HFF-Myc (cell line): ENCODE data around the gene PDE4B.

Source experiments
- DNase-seq: peaks from one replicate; pipeline ENCODE4 v3.0.0-alpha.2; 2011; ENCODE audit warnings: low read depth; ENCODE audit errors: extremely low read depth
- H3K4me3 ChIP-seq: replicated peaks from 2 replicates; pipeline ENCODE4 v1.5.1; 2011; ENCODE audit warnings: low read depth, mild to moderate bottlenecking, control low read depth, low read length
- TF ChIP-seq, protein P1 (sequence below): IDR thresholded peaks from 2 replicates; pipeline ENCODE4 v1.5.1; 2012; ENCODE audit warnings: mild to moderate bottlenecking, low read depth, low read length, control low read depth; ENCODE audit errors: missing control alignments

The PDE4B gene

DNA sequence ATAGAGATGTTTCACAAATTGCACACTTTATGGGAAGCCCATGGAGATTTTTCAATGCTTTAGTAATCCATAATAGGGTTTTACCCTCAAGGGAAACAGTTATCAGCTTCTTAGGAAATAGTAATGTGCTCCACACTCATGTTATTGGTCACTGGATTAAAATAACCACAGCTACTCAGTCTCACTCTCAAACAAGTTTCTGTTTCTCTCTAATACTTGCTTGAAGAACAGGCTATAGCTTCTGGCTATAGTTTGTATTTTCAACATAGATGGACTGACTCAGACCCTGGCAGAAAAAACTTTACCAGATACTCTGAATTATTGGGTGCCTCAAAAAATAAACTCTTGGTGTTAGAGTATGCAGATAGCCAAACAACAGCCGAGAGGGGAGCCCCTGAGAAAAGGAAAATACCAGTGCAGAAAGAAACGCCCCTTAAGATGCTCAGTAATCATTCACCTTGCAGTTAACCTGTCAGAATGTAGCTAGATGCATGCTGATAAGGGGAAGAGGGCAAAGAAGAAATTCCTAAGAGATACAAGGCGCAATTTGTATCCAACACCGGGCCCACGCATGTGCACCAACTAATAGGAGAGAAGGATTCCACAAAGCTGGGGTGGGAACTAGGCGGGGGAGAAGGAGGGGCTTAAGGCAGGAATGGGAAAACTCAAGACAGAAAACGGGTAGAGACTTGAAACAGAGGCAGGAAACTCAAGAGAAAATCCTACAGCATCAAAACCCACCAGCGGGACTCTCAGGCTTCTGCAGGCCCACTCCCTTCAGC is 30.4 kb upstream of the PDE4B start:
- TF ChIP-seq, protein P1, sequence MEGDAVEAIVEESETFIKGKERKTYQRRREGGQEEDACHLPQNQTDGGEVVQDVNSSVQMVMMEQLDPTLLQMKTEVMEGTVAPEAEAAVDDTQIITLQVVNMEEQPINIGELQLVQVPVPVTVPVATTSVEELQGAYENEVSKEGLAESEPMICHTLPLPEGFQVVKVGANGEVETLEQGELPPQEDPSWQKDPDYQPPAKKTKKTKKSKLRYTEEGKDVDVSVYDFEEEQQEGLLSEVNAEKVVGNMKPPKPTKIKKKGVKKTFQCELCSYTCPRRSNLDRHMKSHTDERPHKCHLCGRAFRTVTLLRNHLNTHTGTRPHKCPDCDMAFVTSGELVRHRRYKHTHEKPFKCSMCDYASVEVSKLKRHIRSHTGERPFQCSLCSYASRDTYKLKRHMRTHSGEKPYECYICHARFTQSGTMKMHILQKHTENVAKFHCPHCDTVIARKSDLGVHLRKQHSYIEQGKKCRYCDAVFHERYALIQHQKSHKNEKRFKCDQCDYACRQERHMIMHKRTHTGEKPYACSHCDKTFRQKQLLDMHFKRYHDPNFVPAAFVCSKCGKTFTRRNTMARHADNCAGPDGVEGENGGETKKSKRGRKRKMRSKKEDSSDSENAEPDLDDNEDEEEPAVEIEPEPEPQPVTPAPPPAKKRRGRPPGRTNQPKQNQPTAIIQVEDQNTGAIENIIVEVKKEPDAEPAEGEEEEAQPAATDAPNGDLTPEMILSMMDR: no peak
- DNase-seq: no peak
- H3K4me3 ChIP-seq: no peak overlapping the region

DNA sequence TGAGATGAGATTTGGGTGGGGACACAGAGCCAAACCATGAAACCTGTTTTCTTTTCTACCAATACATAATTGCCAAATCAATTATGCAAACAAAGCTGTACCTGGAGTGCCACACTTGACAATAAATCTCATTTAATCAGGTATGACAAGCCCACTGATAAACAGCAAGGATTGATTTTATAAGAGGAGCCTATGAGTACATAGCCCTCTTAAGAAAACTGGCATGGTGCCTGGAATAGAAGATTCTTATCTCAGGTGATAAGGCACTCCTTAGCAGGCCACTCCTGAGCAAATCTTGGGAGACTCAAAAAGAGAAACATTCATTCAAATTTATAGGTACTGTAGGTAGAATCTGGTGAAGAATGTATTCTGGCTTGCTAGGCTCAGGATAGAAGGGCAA is 28.6 kb upstream of the PDE4B start:
- TF ChIP-seq, protein P1: no peak
- no peak overlapping the region for H3K4me3 ChIP-seq
- DNase-seq: no peak

DNA sequence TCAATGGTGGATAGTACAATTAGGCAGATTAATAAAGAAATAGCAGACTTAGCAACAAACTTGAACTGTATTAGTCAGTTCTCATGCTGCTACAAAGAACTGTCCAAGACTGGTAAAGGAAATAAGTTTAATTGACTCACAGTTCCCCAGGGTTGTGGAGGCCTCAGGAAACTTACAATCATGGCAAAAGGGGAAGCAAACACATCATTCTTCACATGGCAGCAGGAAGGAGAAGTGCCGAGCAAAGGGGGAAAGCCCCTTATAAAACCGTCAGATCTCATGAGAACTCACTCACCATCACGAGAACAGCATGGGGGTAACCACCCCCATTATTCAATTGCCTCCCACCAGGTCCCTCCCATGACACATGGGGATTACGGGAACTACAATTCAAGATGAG is 27.1 kb upstream of the PDE4B start:
- H3K4me3 ChIP-seq: no peak overlapping the region
- no peak for DNase-seq
- TF ChIP-seq, protein P1: no peak

DNA sequence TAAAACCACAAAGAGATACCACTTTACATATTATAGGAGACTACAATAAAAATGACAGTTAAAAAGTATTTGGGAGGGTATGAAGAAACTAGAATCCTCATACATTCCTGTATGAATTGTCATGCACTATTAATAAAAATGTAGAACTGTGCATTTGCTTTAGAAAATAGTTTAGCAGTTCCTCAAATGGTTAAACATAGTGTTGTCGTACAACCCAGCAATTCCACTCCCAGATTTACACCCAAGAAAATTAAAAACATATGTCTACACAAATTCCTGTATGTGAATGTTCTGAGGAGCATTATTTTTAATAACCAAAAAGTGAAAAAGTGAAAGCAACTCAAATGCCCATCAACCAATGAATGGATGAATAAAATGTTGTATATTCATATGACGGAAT is 23.1 kb upstream of the PDE4B start:
- H3K4me3 ChIP-seq: no peak overlapping the region
- TF ChIP-seq, protein P1: no peak
- peak; percentile 16 for DNase-seq

DNA sequence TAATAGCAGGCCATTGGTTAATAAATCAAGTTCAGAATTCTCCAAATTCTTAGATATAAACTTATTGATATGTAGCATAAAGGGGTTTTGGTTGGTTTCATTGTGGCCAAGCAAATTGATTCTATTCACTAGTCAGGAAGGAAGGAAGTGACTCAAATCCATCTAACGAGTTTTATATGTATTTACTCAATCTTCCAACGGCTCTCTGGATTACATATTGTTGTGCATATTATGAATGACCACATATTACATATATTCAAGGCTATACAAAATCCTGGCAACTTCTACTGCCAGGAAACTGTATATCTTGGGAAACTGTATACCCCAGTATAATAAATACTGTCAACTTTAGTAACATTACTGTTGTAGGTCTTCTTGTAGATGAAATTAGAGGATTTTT is 20.1 kb upstream of the PDE4B start:
- no peak for DNase-seq
- TF ChIP-seq, protein P1: no peak
- no peak overlapping the region for H3K4me3 ChIP-seq

DNA sequence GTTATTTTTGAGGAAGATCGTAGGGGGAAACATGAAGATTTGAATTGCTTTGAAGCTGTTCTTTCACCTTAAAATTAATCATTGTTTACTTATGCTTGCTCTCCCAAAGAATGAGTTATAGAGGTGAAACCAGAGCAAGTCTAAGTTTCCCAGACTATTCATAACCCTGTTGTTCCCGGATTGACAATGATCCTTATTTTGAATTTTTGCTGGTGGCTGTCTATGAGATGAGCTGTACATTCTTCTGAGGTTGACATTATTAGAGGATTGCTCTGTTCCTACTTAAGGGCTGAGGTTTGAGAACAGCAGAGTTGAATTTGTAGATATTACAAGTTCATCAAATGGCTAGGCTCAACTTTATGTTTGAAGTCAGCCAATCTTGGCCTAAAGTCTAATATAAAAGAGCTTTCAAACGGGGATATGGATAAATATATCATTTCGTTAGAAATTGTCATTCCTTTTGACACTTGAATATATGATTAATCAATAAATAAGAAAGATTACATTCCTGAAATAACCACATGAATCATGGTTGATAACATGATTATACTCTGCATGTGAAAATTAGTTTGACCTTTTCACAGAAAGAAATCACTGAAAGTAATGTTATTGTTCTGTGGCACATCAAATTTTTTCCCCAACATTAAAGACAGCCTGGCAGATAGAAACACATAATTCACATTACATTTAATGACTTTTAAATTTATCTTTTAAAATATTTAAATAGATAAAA is 19.1 kb upstream of the PDE4B start:
- TF ChIP-seq, protein P1: no peak
- H3K4me3 ChIP-seq: no peak overlapping the region
- DNase-seq: no peak
